GM23248 (cell line): ENCODE results near the gene KCNIP1. TPM values are rescaled to one million over a fixed set of nuclear protein-coding genes. Genes with fewer than 3 reads are reported as not detected.

ENCODE experiments used
- DNase-seq: peaks from one replicate; pipeline ENCODE4 v3.0.0-alpha.2; 2015
- H2AFZ ChIP-seq: fragments of 200-600 bp; sonication (generic); 2 replicates; pipeline ENCODE4 v1.6.1; 2016; ENCODE audit warnings: antibody characterized with exemption
- H3F3A ChIP-seq: fragments of 200-600 bp; sonication (generic); 2 replicates; pipeline ENCODE4 v1.6.1; 2016; ENCODE audit warnings: mild to moderate bottlenecking, antibody characterized with exemption, mixed run types; ENCODE audit not compliant: insufficient read depth
- H3K27ac ChIP-seq: fragments of 200-600 bp; sonication (generic); 2 replicates; pipeline ENCODE4 v1.5.1; 2016; ENCODE audit warnings: mild to moderate bottlenecking
- H3K27me3 ChIP-seq: fragments of 200-600 bp; sonication (generic); replicated peaks from 2 replicates; pipeline ENCODE4 v1.6.1; 2016; ENCODE audit warnings: mild to moderate bottlenecking; ENCODE audit not compliant: insufficient read depth
- H3K36me3 ChIP-seq: fragments of 200-600 bp; sonication (generic); 2 replicates; pipeline ENCODE4 v1.6.1; 2016; ENCODE audit warnings: low read depth, mild to moderate bottlenecking
- H3K4me1 ChIP-seq: fragments of 200-600 bp; sonication (generic); 2 replicates; pipeline ENCODE4 v1.6.1; 2016; ENCODE audit warnings: mild to moderate bottlenecking; ENCODE audit not compliant: insufficient read depth
- H3K4me2 ChIP-seq: fragments of 200-600 bp; sonication (generic); one replicate; pipeline ENCODE4 v1.6.1; 2016; ENCODE audit warnings: mild to moderate bottlenecking; ENCODE audit not compliant: unreplicated experiment
- H3K4me3 ChIP-seq: fragments of 200-600 bp; sonication (generic); 2 replicates; pipeline ENCODE4 v1.5.1; 2016; ENCODE audit warnings: mild to moderate bottlenecking
- H3K79me2 ChIP-seq: fragments of 200-600 bp; sonication (generic); 2 replicates; pipeline ENCODE4 v1.6.1; 2016; ENCODE audit warnings: mild to moderate bottlenecking; ENCODE audit not compliant: insufficient read depth
- H3K9ac ChIP-seq: fragments of 200-600 bp; sonication (generic); 2 replicates; pipeline ENCODE4 v1.6.1; 2016; ENCODE audit warnings: mild to moderate bottlenecking
- H3K9me2 ChIP-seq: fragments of 200-600 bp; sonication (generic); 2 replicates; pipeline ENCODE4 v1.6.1; 2016; ENCODE audit warnings: mixed run types, mild to moderate bottlenecking, moderate library complexity; ENCODE audit not compliant: insufficient read depth
- H3K9me3 ChIP-seq: fragments of 200-600 bp; sonication (generic); one replicate; pipeline ENCODE4 v1.6.1; 2017; ENCODE audit warnings: low read depth
- H4K20me1 ChIP-seq: fragments of 200-600 bp; sonication (generic); 2 replicates; pipeline ENCODE4 v1.6.0; 2016; ENCODE audit not compliant: insufficient read depth
- EZH2 ChIP-seq: fragments of 200-600 bp; sonication (generic); IDR thresholded peaks from 2 replicates; pipeline ENCODE4 v1.6.1; 2018; ENCODE audit warnings: antibody characterized with exemption, mild to moderate bottlenecking; ENCODE audit not compliant: insufficient read depth, poor library complexity, severe bottlenecking
- EZH2phosphoT487 ChIP-seq: fragments of 200-600 bp; sonication (generic); IDR thresholded peaks from 2 replicates; pipeline ENCODE4 v1.6.1; 2018; ENCODE audit warnings: antibody characterized with exemption, moderate library complexity, mild to moderate bottlenecking, low read depth; ENCODE audit not compliant: insufficient read depth
- WGBS, 2 experiments: methylation state at CpG; one replicate each; pipeline ENCODE4 v1.1.6; 2015 to 2017; ENCODE audit warnings: low lambda C conversion rate in 2 of 2, low coverage in 1 of 2; ENCODE audit errors: missing lambda C conversion rate in 2 of 2; 5-methylcytosine and 5-hydroxymethylcytosine counted together
- in situ Hi-C: fragments of 300-500 bp; cut with MboI; formaldehyde crosslinking; loops from 2 replicates; pipeline ENCODE4 v1.15.0; 2020
- polyA plus RNA-seq: library from polyadenylated mRNA; unstranded; fragments of >200 nt; fragmentation: Nextera tagmentation; extraction: Ambion mirVana; gene quantifications from 2 replicates; pipeline ENCODE4 v1.2.1, GENCODE V29; 2016
- total RNA-seq: library from RNA; depleted of rRNA; stranded (reverse); fragments of >200 nt; shearing (Covaris generic); gene quantifications from 2 replicates; pipeline ENCODE4 v1.2.3, GENCODE V29; 2014

The KCNIP1 gene
- total and polyA plus RNA-seq, 2 experiments from 2014 or later, result not detected

- Histone ChIP-seq H3K27ac (no peak overlapping the region), H3K79me2 (no peaks in the 10 kb centered on the region), H3F3A (no peaks in the 10 kb centered on the region), H3K9me2 (no peaks in the 10 kb centered on the region), H3K4me3 (no peak overlapping the region), H2AFZ (no peak overlapping the region), H3K27me3 (peaks cover 56% of the 10 kb centered on the region), H3K9ac (no peak overlapping the region), H3K9me3 (no peaks in the 10 kb centered on the region), H3K4me1 (no peaks in the 10 kb centered on the region), H4K20me1 (no peaks in the 10 kb centered on the region), H3K4me2 (no peak overlapping the region), H3K36me3 (no peaks in the 10 kb centered on the region)
- WGBS, 2 experiments, result 60 to 81% methylated on average over 1 of the region's 1 CpG
- in situ Hi-C loops, result no loop called here
- no peak for DNase-seq
- no peak for TF ChIP-seq EZH2
- no peak for TF ChIP-seq EZH2phosphoT487
These were observed 5.5 kb downstream of the KCNIP1 start for GRCh38 chr5:170509348-170509660.

- peaks cover 54% of the 10 kb centered on the region for H3K27me3 ChIP-seq
- no peak overlapping the region for H3K27ac ChIP-seq
- 73 to 77% methylated on average over 7 of the region's 7 CpGs for WGBS, 2 experiments
- no peak overlapping the region for H3K4me2 ChIP-seq
- no peaks in the 10 kb centered on the region for H3F3A ChIP-seq
- TF ChIP-seq EZH2phosphoT487, result no peak
- no peak for TF ChIP-seq EZH2
- no peaks in the 10 kb centered on the region for H4K20me1 ChIP-seq
- in situ Hi-C loops, result no loop called here
- no peak overlapping the region for H3K4me3 ChIP-seq
- H3K9me2 ChIP-seq, result no peaks in the 10 kb centered on the region
- no peaks in the 10 kb centered on the region for H3K4me1 ChIP-seq
- H2AFZ ChIP-seq, result no peak overlapping the region
- no peaks in the 10 kb centered on the region for H3K36me3 ChIP-seq
- no peak for DNase-seq
- H3K9me3 ChIP-seq, result no peaks in the 10 kb centered on the region
- no peak overlapping the region for H3K9ac ChIP-seq
- H3K79me2 ChIP-seq, result no peaks in the 10 kb centered on the region
These were observed 6.3 kb downstream of the KCNIP1 start for GRCh38 chr5:170510126-170510525.

- no peak for DNase-seq
- Histone ChIP-seq H3K79me2 (no peaks in the 10 kb centered on the region), H3K4me3 (no peak overlapping the region), H3K4me1 (no peaks in the 10 kb centered on the region), H3K36me3 (no peaks in the 10 kb centered on the region), H3K9ac (no peak overlapping the region), H3K4me2 (no peak overlapping the region), H4K20me1 (no peaks in the 10 kb centered on the region), H3K27me3 (peaks cover 49% of the 10 kb centered on the region), H3K27ac (no peak overlapping the region), H3F3A (no peaks in the 10 kb centered on the region), H2AFZ (no peak overlapping the region), H3K9me3 (no peaks in the 10 kb centered on the region), H3K9me2 (no peaks in the 10 kb centered on the region)
- in situ Hi-C loops, result no loop called here
- TF ChIP-seq EZH2phosphoT487 (no peak), EZH2 (no peak)
- 70 to 74% methylated on average over 5 of the region's 5 CpGs for WGBS, 2 experiments
These were observed 6.7 kb downstream of the KCNIP1 start for GRCh38 chr5:170510559-170510958.

GRCh38 chr5:170511551-170512258 lies 7.9 kb downstream of the KCNIP1 start:
- TF ChIP-seq EZH2, result no peak
- no peak for TF ChIP-seq EZH2phosphoT487
- in situ Hi-C loops, result no loop called here
- no peaks in the 10 kb centered on the region for H3K9me3 ChIP-seq
- no peaks in the 10 kb centered on the region for H4K20me1 ChIP-seq
- no peaks in the 10 kb centered on the region for H3F3A ChIP-seq
- no peak overlapping the region for H3K4me3 ChIP-seq
- H3K79me2 ChIP-seq, result no peaks in the 10 kb centered on the region
- WGBS, 2 experiments, result 50 to 56% methylated on average over 8 of the region's 8 CpGs
- H3K27me3 ChIP-seq, result peaks cover 43% of the 10 kb centered on the region
- H3K4me2 ChIP-seq, result no peak overlapping the region
- no peaks in the 10 kb centered on the region for H3K9me2 ChIP-seq
- no peak overlapping the region for H3K9ac ChIP-seq
- H3K27ac ChIP-seq, result no peak overlapping the region
- no peaks in the 10 kb centered on the region for H3K36me3 ChIP-seq
- H2AFZ ChIP-seq, result no peak overlapping the region
- H3K4me1 ChIP-seq, result no peaks in the 10 kb centered on the region
- DNase-seq, result no peak
